HCT116 (cell line): ENCODE measurements around the gene ATP13A5. TPM values are rescaled to one million over a fixed set of nuclear protein-coding genes. Genes with fewer than 3 reads are reported as not detected.

ENCODE experiments used
- ATAC-seq: fragments of 200-7000 bp; cut with Tn5 transposase; 2 replicates; pipeline ENCODE4 v1.9.1; 2020; ENCODE audit warnings: mild to moderate bottlenecking, moderate library complexity
- BruUV-seq: library from RNA; stranded (reverse); fragments of 400-500 nt; replicated peaks from 2 replicates; lab custom pipeline; 2021; lab: Mats Ljungman, UMichigan
- CTCF ChIA-PET: fragments of 300-600 bp; sonication (Branson Sonifier 250); formaldehyde crosslinking; loops from one replicate; lab custom pipeline; 2021; ENCODE audit warnings: antibody characterized with exemption; lab: Charles Lee
- POLR2A ChIA-PET: fragments of 300-600, 350-600 bp; sonication (Branson Sonifier 250); formaldehyde crosslinking; loops from one replicate; lab custom pipeline; 2021; ENCODE audit warnings: antibody characterized with exemption; lab: Charles Lee
- RAD21 ChIA-PET, 2 experiments: fragments of 300-600 bp; sonication (Branson Sonifier 250); formaldehyde crosslinking; loops; one replicate each; lab custom pipeline; 2023; ENCODE audit warnings: low total read pairs in 2 of 2; ENCODE audit not compliant: uncharacterized antibody in 2 of 2, unreplicated experiment in 2 of 2, low non-redundant PET in 1 of 2; lab: Charles Lee
- DNase-seq: peaks from one replicate; pipeline ENCODE4 v3.0.0-alpha.2; 2010; ENCODE audit warnings: low read depth, low spot score
- H2AFZ ChIP-seq: fragments of 200-600 bp; shearing (Covaris generic), sonication (generic); 2 replicates; pipeline ENCODE4 v1.6.1; 2017; ENCODE audit warnings: low read depth, mixed run types, mixed read lengths, antibody characterized with exemption, low read length; ENCODE audit not compliant: poor library complexity, severe bottlenecking
- H3K27ac ChIP-seq: 2 replicates; pipeline ENCODE4 v1.5.1; 2012; ENCODE audit warnings: low read depth, low read length
- H3K27me3 ChIP-seq: fragments of 200-600 bp; sonication (generic); 2 replicates; pipeline ENCODE4 v1.6.1; 2016; ENCODE audit warnings: mixed run types, low read length, mixed read lengths; ENCODE audit not compliant: insufficient read depth
- H3K36me3 ChIP-seq, 2 experiments: fragments of 200-500 bp in 1 of 2; fragments of 200-600 bp in 1 of 2; sonication (Bioruptor generic) in 1 of 2; sonication (generic) in 1 of 2; 2 replicates each; pipeline versions ENCODE4 v1.5.1 to v1.6.1; 2014 to 2016; ENCODE audit warnings: low read length in 2 of 2, inconsistent platforms in 1 of 2, mixed read lengths in 1 of 2, mixed run types in 1 of 2; ENCODE audit not compliant: insufficient read depth in 2 of 2, control insufficient read depth in 1 of 2
- H3K4me1 ChIP-seq, 2 experiments: fragments of 200-600 bp in 1 of 2; sonication (generic) in 1 of 2; 2 replicates each; pipeline versions ENCODE4 v1.5.1 to v1.6.1; 2012 to 2017; ENCODE audit warnings: low read length in 2 of 2, inconsistent platforms in 1 of 2, mild to moderate bottlenecking in 1 of 2, mixed read lengths in 1 of 2, mixed run types in 1 of 2, moderate library complexity in 1 of 2; ENCODE audit not compliant: insufficient read depth in 2 of 2, control insufficient read depth in 1 of 2
- H3K4me2 ChIP-seq: fragments of 200-600 bp; sonication (generic); 2 replicates; pipeline ENCODE4 v1.6.1; 2017; ENCODE audit warnings: mixed run types, low read length, mixed read lengths
- H3K4me3 ChIP-seq, 2 experiments: fragments of 200-600 bp in 1 of 2; sonication (generic) in 1 of 2; replicated peaks in 1 of 2; 2 replicates each; pipeline ENCODE4 v1.5.1; 2011 to 2016; ENCODE audit warnings: low read length in 2 of 2, control low read depth in 1 of 2, low read depth in 1 of 2, mild to moderate bottlenecking in 1 of 2, mixed read lengths in 1 of 2, mixed run types in 1 of 2
- H3K79me2 ChIP-seq: fragments of 200-600 bp; sonication (generic); 2 replicates; pipeline ENCODE4 v1.6.1; 2017; ENCODE audit warnings: mild to moderate bottlenecking, mixed run types, low read length, moderate library complexity, mixed read lengths; ENCODE audit not compliant: insufficient read depth
- H3K9ac ChIP-seq: fragments of 200-600 bp; sonication (generic); 2 replicates; pipeline ENCODE4 v1.6.1; 2016; ENCODE audit warnings: low read length, mixed read lengths
- H3K9me2 ChIP-seq: fragments of 200-600 bp; sonication (generic), shearing (Covaris generic); 2 replicates; pipeline ENCODE4 v1.6.1; 2017; ENCODE audit warnings: mixed run types, mild to moderate bottlenecking, moderate library complexity; ENCODE audit not compliant: insufficient read depth
- H3K9me3 ChIP-seq, 2 experiments: fragments of 200-500 bp in 1 of 2; fragments of 200-600 bp in 1 of 2; sonication (Bioruptor generic) in 1 of 2; sonication (generic) in 1 of 2; 2 replicates each; pipeline ENCODE4 v1.6.1; 2014 to 2017; ENCODE audit warnings: low read length in 2 of 2, mixed read lengths in 2 of 2, inconsistent platforms in 1 of 2, low read depth in 1 of 2, mild to moderate bottlenecking in 1 of 2, mixed run types in 1 of 2, moderate library complexity in 1 of 2; ENCODE audit not compliant: control insufficient read depth in 1 of 2, insufficient read depth in 1 of 2
- H4K20me1 ChIP-seq: fragments of 200-600 bp; sonication (generic), shearing (Covaris generic); 2 replicates; pipeline ENCODE4 v1.6.1; 2017; ENCODE audit warnings: mixed run types, mild to moderate bottlenecking, moderate library complexity; ENCODE audit not compliant: insufficient read depth
- CBX3 ChIP-seq: IDR thresholded peaks from 2 replicates; pipeline ENCODE4 v1.6.1; 2012; ENCODE audit warnings: low read depth
- POLR2A ChIP-seq: IDR thresholded peaks from 2 replicates; pipeline ENCODE4 v1.7.0; 2011; ENCODE audit warnings: borderline replicate concordance; ENCODE audit not compliant: insufficient read depth, insufficient read length; ENCODE audit errors: extremely low read depth
- POLR2AphosphoS5 ChIP-seq: IDR thresholded peaks from 2 replicates; pipeline ENCODE4 v1.6.1; 2011; ENCODE audit warnings: mild to moderate bottlenecking, low read depth, low read length, moderate library complexity
- TCF7L2 ChIP-seq: IDR thresholded peaks from 2 replicates; pipeline ENCODE4 v1.7.0; 2011; ENCODE audit warnings: borderline replicate concordance, inconsistent platforms; ENCODE audit not compliant: insufficient read depth, insufficient read length; ENCODE audit errors: extremely low read depth
- intact Hi-C: fragments of 100-400 bp; cut with micrococcal nuclease; formaldehyde crosslinking; loops from 2 replicates; pipeline ENCODE4 v1.10.0; 2022
- total RNA-seq: library from RNA; stranded (reverse); gene quantifications from one replicate; pipeline ENCODE4 v1.2.1, GENCODE V29; 2021; ENCODE audit not compliant: unreplicated experiment
- TF ChIP-seq, protein P1 (sequence below), 3 experiments: fragments of 200-600 bp in 1 of 3; sonication (generic) in 1 of 3; IDR thresholded peaks in 2 of 3; conservative IDR thresholded peaks in 1 of 3; 2 replicates each; pipeline ENCODE4 v1.5.1; 2012 to 2017; ENCODE audit warnings: low read depth in 2 of 3, low read length in 2 of 3, antibody characterized with exemption in 1 of 3, borderline replicate concordance in 1 of 3, control low read depth in 1 of 3, mild to moderate bottlenecking in 1 of 3, mixed read lengths in 1 of 3, mixed run types in 1 of 3, moderate library complexity in 1 of 3; ENCODE audit not compliant: insufficient read depth in 1 of 3
- TF ChIP-seq, protein P2 (sequence below): IDR thresholded peaks from 2 replicates; pipeline ENCODE4 v1.6.1; 2012

ATP13A5 gene
- total RNA-seq, 1 experiment from 2014 or later = not detected

DNA sequence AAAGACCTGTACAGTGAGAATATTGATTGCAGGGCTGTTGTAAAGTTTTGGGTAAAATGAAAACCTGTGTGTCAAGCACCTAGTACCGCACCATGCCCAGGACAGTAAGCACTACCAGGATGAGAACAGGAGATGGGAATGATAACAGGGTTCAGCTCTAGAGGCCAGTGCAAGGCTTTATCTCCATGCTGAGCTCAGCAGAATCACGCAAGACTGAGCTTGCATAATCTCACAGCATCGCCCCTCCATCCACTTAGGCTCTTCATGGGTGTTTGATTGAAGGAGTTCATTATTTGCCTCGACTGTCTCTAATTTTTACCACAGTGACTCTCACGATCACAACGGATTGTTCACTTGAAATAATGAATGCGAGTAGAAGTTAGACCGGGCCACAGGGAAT lies 2.9 kb downstream of the ATP13A5 start (continued):
- TF ChIP-seq CBX3 (no peak), POLR2AphosphoS5 (no peak), TCF7L2 (no peak)

DNA sequence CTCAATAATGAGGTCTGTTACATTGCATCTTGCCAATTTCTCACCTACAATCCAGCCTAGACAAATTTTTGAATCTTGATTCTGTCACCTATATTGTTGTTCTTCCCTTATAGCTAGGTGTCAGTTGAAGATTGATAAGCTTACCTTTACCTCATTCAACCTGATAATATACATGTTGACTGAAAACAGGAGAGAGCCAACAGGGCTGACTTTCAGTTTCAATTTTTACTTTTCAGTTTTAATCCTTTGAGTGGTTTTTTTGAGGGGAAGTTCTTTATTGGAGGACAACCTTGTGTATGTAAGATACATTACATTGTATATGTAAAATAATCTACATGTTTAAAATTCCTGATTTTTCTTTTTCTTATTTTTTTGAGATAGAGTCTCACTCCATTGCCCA lies 5.8 kb downstream of the ATP13A5 start:
- ChIA-PET RAD21 (no interaction called here), CTCF (no interaction called here), POLR2A (no interaction called here)
- Histone ChIP-seq H3K9me2 (no peaks in the 10 kb centered on the region), H3K4me3 (no peak overlapping the region), H3K27ac (no peak overlapping the region), H3K36me3 (no peaks in the 10 kb centered on the region), H3K27me3 (peaks cover 51% of the 10 kb centered on the region), H3K4me1 (no peaks in the 10 kb centered on the region), H2AFZ (no peak overlapping the region), H3K9me3 (no peaks in the 10 kb centered on the region), H3K4me2 (no peak overlapping the region), H3K9ac (no peak overlapping the region), H4K20me1 (no peaks in the 10 kb centered on the region), H3K79me2 (no peaks in the 10 kb centered on the region)
- BruUV-seq = no TSS peak
- DNase-seq = no peak
- intact Hi-C loops = no loop called here
- no peak for ATAC-seq
- TF ChIP-seq, protein P1, sequence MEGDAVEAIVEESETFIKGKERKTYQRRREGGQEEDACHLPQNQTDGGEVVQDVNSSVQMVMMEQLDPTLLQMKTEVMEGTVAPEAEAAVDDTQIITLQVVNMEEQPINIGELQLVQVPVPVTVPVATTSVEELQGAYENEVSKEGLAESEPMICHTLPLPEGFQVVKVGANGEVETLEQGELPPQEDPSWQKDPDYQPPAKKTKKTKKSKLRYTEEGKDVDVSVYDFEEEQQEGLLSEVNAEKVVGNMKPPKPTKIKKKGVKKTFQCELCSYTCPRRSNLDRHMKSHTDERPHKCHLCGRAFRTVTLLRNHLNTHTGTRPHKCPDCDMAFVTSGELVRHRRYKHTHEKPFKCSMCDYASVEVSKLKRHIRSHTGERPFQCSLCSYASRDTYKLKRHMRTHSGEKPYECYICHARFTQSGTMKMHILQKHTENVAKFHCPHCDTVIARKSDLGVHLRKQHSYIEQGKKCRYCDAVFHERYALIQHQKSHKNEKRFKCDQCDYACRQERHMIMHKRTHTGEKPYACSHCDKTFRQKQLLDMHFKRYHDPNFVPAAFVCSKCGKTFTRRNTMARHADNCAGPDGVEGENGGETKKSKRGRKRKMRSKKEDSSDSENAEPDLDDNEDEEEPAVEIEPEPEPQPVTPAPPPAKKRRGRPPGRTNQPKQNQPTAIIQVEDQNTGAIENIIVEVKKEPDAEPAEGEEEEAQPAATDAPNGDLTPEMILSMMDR (IDR thresholded peaks at IDR 0.05 in 2 of 3, conservative IDR thresholded peaks at IDR 0.05 in 1 of 3; ENCODE audit: borderline replicate concordance in 1 of 3, insufficient read depth in 1 of 3, low read depth in 2 of 3, low read length in 2 of 3) = no peak
- TF ChIP-seq, protein P2, sequence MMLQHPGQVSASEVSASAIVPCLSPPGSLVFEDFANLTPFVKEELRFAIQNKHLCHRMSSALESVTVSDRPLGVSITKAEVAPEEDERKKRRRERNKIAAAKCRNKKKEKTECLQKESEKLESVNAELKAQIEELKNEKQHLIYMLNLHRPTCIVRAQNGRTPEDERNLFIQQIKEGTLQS = no peak
- no peak for TF ChIP-seq POLR2A
